MCF 10A (cell line): ENCODE measurements around the gene GIPC2. TPM values are rescaled to one million over a fixed set of nuclear protein-coding genes. Genes with fewer than 3 reads are reported as not detected.

Experiments used
- BruUV-seq: library from RNA; stranded (reverse); fragments of 400-500 nt; replicated peaks from 2 replicates; lab custom pipeline; 2021; lab: Mats Ljungman, UMichigan
- CTCF ChIA-PET: fragments of 300-600 bp; sonication (Branson Sonifier 250); formaldehyde crosslinking; extraction: SDS; loops from one replicate; lab custom pipeline; 2021; ENCODE audit warnings: antibody characterized with exemption, inconsistent platforms; lab: Yijun Ruan, JAX
- POLR2A ChIA-PET: fragments of 300-600, 350-650 bp; sonication (Branson Sonifier 250); formaldehyde crosslinking; extraction: SDS; loops from one replicate; lab custom pipeline; 2020; ENCODE audit warnings: antibody characterized with exemption, inconsistent platforms; lab: Yijun Ruan, JAX
- DNase-seq: peaks from one replicate; pipeline ENCODE4 v3.0.0-alpha.2; 2018; ENCODE audit not compliant: unreplicated experiment
- H3K27ac Mint-ChIP-seq: one replicate; pipeline ENCODE4 v1.8.0; 2022; ENCODE audit warnings: mild to moderate bottlenecking, low read depth, mixed read lengths; ENCODE audit not compliant: unreplicated experiment
- H3K27me3 Mint-ChIP-seq: one replicate; pipeline ENCODE4 v1.8.0; 2022; ENCODE audit warnings: mixed read lengths; ENCODE audit not compliant: insufficient read depth, unreplicated experiment
- H3K36me3 Mint-ChIP-seq: one replicate; pipeline ENCODE4 v1.8.0; 2022; ENCODE audit warnings: mild to moderate bottlenecking, moderate library complexity, mixed read lengths; ENCODE audit not compliant: insufficient read depth, unreplicated experiment
- H3K4me1 Mint-ChIP-seq: one replicate; pipeline ENCODE4 v1.8.0; 2022; ENCODE audit warnings: mixed read lengths; ENCODE audit not compliant: insufficient read depth, unreplicated experiment
- H3K4me3 Mint-ChIP-seq: one replicate; pipeline ENCODE4 v1.8.0; 2022; ENCODE audit warnings: mild to moderate bottlenecking, moderate library complexity, mixed read lengths; ENCODE audit not compliant: unreplicated experiment
- H3K9me3 Mint-ChIP-seq: one replicate; pipeline ENCODE4 v1.8.0; 2022; ENCODE audit warnings: mixed read lengths; ENCODE audit not compliant: unreplicated experiment
- intact Hi-C: fragments of 100-400 bp; cut with micrococcal nuclease; formaldehyde crosslinking; loops from 2 replicates; pipeline ENCODE4 v1.14.1; 2022
- total RNA-seq: library from RNA; stranded (reverse); gene quantifications from 2 replicates; pipeline ENCODE4 v1.2.3, GENCODE V29; 2022
- TF ChIP-seq, protein P1 (sequence below): fragments of 200-600 bp; IDR thresholded peaks from one replicate; pipeline ENCODE4 v1.8.0; 2022; ENCODE audit warnings: antibody characterized with exemption, mild to moderate bottlenecking; ENCODE audit not compliant: unreplicated experiment

The GIPC2 gene
- total RNA-seq, 1 experiment from 2014 or later = 0.07 TPM

DNA sequence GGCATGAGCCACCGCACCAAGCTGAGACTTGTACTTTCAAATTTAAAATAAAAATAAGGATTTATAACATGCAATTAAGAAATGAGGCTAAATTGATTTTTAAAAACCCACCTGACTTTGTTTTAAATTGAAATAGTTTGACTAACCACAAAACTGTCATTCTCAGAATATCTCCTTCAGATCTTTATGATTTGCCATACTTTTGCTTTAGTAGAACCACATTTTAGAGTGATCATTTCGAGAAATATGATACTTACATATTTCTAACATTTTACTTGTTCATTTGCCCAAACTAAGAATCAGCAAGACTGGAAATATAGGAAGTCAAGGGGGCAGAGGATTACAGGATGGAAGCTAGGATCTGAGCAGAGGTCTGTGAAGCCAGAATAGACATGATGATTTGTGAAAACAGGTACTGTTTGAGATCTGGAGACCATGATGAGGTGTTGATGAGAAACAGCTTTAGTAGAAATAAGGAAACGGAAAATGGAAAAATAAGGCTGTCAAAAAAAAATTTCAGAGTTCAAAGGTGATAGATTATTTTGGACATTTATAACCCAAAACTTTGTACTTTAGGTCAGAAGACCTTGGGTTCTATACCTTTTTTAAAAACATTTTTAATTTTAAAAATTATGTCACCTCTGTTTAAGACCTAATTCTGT, 44.8 kb downstream of the GIPC2 start:
- CTCF ChIA-PET = interaction anchor here (1.4 to 1.8 kb wide), 2 partner anchors 23 to 112 kb away, joined by 6 read pairs; partner anchors contain the start of gene FUBP1
- H3K27ac Mint-ChIP-seq = no peak overlapping the region
- no peak overlapping the region for H3K4me3 Mint-ChIP-seq
- POLR2A ChIA-PET = no interaction called here
- BruUV-seq = no TSS peak
- intact Hi-C loops = loop anchor here (5.0 kb wide), 1 partner anchor 113 kb away; the partner anchor contains the start of gene FUBP1
- no peak for DNase-seq
- no peaks in the 10 kb centered on the region for H3K36me3 Mint-ChIP-seq
- no peaks in the 10 kb centered on the region for H3K27me3 Mint-ChIP-seq
- H3K9me3 Mint-ChIP-seq = peaks cover 15% of the 10 kb centered on the region
- H3K4me1 Mint-ChIP-seq = peaks cover 11% of the 10 kb centered on the region
- TF ChIP-seq, protein P1, sequence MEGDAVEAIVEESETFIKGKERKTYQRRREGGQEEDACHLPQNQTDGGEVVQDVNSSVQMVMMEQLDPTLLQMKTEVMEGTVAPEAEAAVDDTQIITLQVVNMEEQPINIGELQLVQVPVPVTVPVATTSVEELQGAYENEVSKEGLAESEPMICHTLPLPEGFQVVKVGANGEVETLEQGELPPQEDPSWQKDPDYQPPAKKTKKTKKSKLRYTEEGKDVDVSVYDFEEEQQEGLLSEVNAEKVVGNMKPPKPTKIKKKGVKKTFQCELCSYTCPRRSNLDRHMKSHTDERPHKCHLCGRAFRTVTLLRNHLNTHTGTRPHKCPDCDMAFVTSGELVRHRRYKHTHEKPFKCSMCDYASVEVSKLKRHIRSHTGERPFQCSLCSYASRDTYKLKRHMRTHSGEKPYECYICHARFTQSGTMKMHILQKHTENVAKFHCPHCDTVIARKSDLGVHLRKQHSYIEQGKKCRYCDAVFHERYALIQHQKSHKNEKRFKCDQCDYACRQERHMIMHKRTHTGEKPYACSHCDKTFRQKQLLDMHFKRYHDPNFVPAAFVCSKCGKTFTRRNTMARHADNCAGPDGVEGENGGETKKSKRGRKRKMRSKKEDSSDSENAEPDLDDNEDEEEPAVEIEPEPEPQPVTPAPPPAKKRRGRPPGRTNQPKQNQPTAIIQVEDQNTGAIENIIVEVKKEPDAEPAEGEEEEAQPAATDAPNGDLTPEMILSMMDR = no peak

GRCh38 chr1:78091215-78091813, 45.5 kb downstream of the GIPC2 start:
- H3K4me3 Mint-ChIP-seq = no peak overlapping the region
- no peaks in the 10 kb centered on the region for H3K27me3 Mint-ChIP-seq
- no TSS peak for BruUV-seq
- POLR2A ChIA-PET = interaction anchor here (0.6 to 3.0 kb wide), 2 partner anchors 20 to 78 kb away, joined by 3 to 11 read pairs; no protein-coding TSS in a partner anchor
- CTCF ChIA-PET = interaction anchor here (1.4 to 1.8 kb wide), 2 partner anchors 23 to 113 kb away, joined by 6 read pairs; partner anchors contain the start of gene FUBP1
- no peak overlapping the region for H3K27ac Mint-ChIP-seq
- TF ChIP-seq, protein P1 = no peak
- intact Hi-C loops = loop anchor here (5.0 kb wide), 1 partner anchor 114 kb away; the partner anchor contains the start of gene FUBP1
- no peak for DNase-seq
- no peaks in the 10 kb centered on the region for H3K36me3 Mint-ChIP-seq
- peaks cover 18% of the 10 kb centered on the region for H3K4me1 Mint-ChIP-seq
- H3K9me3 Mint-ChIP-seq = peaks cover 9% of the 10 kb centered on the region

GRCh38 chr1:78091886-78092285, 46.1 kb downstream of the GIPC2 start:
- DNase-seq = no peak
- ChIA-PET POLR2A (interaction anchor here (0.6 to 3.0 kb wide), 2 partner anchors 20 to 78 kb away, joined by 3 to 11 read pairs; no protein-coding TSS in a partner anchor), CTCF (interaction anchor here (1.4 to 1.8 kb wide), 2 partner anchors 22 to 114 kb away, joined by 6 read pairs; partner anchors contain the start of gene FUBP1)
- intact Hi-C loops = loop anchor here (5.0 kb wide), 1 partner anchor 115 kb away; the partner anchor contains the start of gene FUBP1
- Mint-ChIP-seq H3K27me3 (no peaks in the 10 kb centered on the region), H3K27ac (no peak overlapping the region), H3K4me3 (no peak overlapping the region), H3K36me3 (no peaks in the 10 kb centered on the region), H3K4me1 (peaks cover 20% of the 10 kb centered on the region), H3K9me3 (peaks cover 3% of the 10 kb centered on the region)
- BruUV-seq = no TSS peak
- TF ChIP-seq, protein P1 = no peak

- DNase-seq = peak; percentile 77
- BruUV-seq = no TSS peak
- Mint-ChIP-seq H3K36me3 (no peaks in the 10 kb centered on the region), H3K4me3 (no peak overlapping the region), H3K9me3 (no peaks in the 10 kb centered on the region), H3K27ac (no peak overlapping the region), H3K4me1 (peaks cover 25% of the 10 kb centered on the region), H3K27me3 (no peaks in the 10 kb centered on the region)
- ChIA-PET POLR2A (interaction anchor here (0.7 to 3.0 kb wide), 10 partner anchors 9 to 117 kb away, joined by 3 to 11 read pairs (median 4); partner anchors contain the start of genes DNAJB4 and FUBP1), CTCF (interaction anchor here (0.7 to 1.8 kb wide), 2 partner anchors 15 to 114 kb away, joined by 3 to 6 read pairs; partner anchors contain the start of gene FUBP1)
- intact Hi-C loops = loop anchor here (5.0 kb wide), 1 partner anchor 115 kb away; the partner anchor contains the start of gene FUBP1
- TF ChIP-seq, protein P1 = no peak
Observed at GRCh38 chr1:78092643-78093042, 46.9 kb downstream of the GIPC2 start.
